GM19099 (cell line): ENCODE data around the gene TMEM141.

ENCODE experiments used
- POLR2A ChIP-seq: IDR thresholded peaks from 3 replicates; pipeline ENCODE4 v1.6.1; 2011; ENCODE audit warnings: low read depth; ENCODE audit not compliant: insufficient read length; ENCODE audit errors: extremely low read depth

TMEM141 gene

GRCh38 chr9:136791516-136792276 is 552 bp downstream of the TMEM141 start:
- TF ChIP-seq POLR2A: no peak

- no peak for TF ChIP-seq POLR2A
Observed at GRCh38 chr9:136792321-136793085, 1.4 kb downstream of the TMEM141 start.

- no peak for TF ChIP-seq POLR2A
Observed at GRCh38 chr9:136793086-136793946, 2.2 kb downstream of the TMEM141 start.

- no peak for TF ChIP-seq POLR2A
Observed at GRCh38 chr9:136794281-136794999, 3.3 kb downstream of the TMEM141 start.

GRCh38 chr9:136795000-136795348 is 3.8 kb downstream of the TMEM141 start:
- no peak for TF ChIP-seq POLR2A

GRCh38 chr9:136796238-136796774 is 5.2 kb downstream of the TMEM141 start, which contains the start of gene CCDC183:
TSS of gene CCDC183 (plus strand) at chr9:136796338. CDS start at chr9:136796398, 60 bp downstream.
- TF ChIP-seq POLR2A: no peak

GRCh38 chr9:136798708-136799078 is 7.5 kb downstream of the TMEM141 start:
- no peak for TF ChIP-seq POLR2A

GRCh38 chr9:136799079-136799853 is 8.1 kb downstream of the TMEM141 start:
- TF ChIP-seq POLR2A: peak; percentile 0

- peak; percentile 11 for TF ChIP-seq POLR2A
Observed at GRCh38 chr9:136799854-136800657, 8.9 kb downstream of the TMEM141 start.

GRCh38 chr9:136802321-136802720 is 11.2 kb downstream of the TMEM141 start:
- no peak for TF ChIP-seq POLR2A

GRCh38 chr9:136803551-136804508 is 12.7 kb downstream of the TMEM141 start:
- TF ChIP-seq POLR2A: no peak
